H1 (cell line): Measurements from ENCODE around the gene LTA. TPM values are rescaled to one million over a fixed set of nuclear protein-coding genes. Genes with fewer than 3 reads are reported as not detected.
A peak's percentile ranks its signal among the peaks of the same experiment; 100 is the strongest.

ENCODE experiments used
- CTCF ChIA-PET: fragments of 300-600 bp; sonication (Branson Sonifier 250); formaldehyde crosslinking; loops from one replicate; lab custom pipeline; 2021; ENCODE audit not compliant: partially characterized antibody; lab: Charles Lee
- POLR2A ChIA-PET: fragments of 300-600 bp; sonication (Branson Sonifier 250); formaldehyde crosslinking; loops from one replicate; lab custom pipeline; 2021; ENCODE audit warnings: inconsistent platforms; ENCODE audit not compliant: partially characterized antibody; lab: Charles Lee
- DNase-seq, 2 experiments: peaks; one replicate each; pipeline versions ENCODE4 v3.0.0 to v3.0.0-alpha.2; 2010 to 2022; ENCODE audit warnings: low spot score in 2 of 2, low read depth in 1 of 2, mixed read lengths in 1 of 2
- FAIRE-seq: peaks from 2 replicates; lab custom pipeline; 2011; peaks lifted over from hg19 to GRCh38; lab: Jason Lieb, UNC
- H2AFZ ChIP-seq: 2 replicates; pipeline ENCODE4 v1.8.1; 2012; ENCODE audit warnings: low read length, inconsistent platforms
- H2AK5ac ChIP-seq: 2 replicates; pipeline ENCODE4 v1.6.1; 2013; ENCODE audit warnings: low read depth, low read length
- H2BK120ac ChIP-seq: replicated peaks from 2 replicates; pipeline ENCODE3; 2013; ENCODE audit warnings: low read depth, low read length, inconsistent platforms
- H2BK12ac ChIP-seq: 2 replicates; pipeline ENCODE4 v1.6.1; 2013; ENCODE audit warnings: low read depth, low read length
- H2BK15ac ChIP-seq: 2 replicates; pipeline ENCODE4 v1.6.1; 2013; ENCODE audit warnings: low read length
- H2BK20ac ChIP-seq: 2 replicates; pipeline ENCODE4 v1.6.1; 2013; ENCODE audit warnings: low read length
- H2BK5ac ChIP-seq: 2 replicates; pipeline ENCODE4 v1.6.1; 2013; ENCODE audit warnings: low read depth, low read length
- H3K14ac ChIP-seq: 2 replicates; pipeline ENCODE4 v1.6.1; 2013; ENCODE audit warnings: inconsistent platforms; ENCODE audit not compliant: insufficient read length
- H3K18ac ChIP-seq: 2 replicates; pipeline ENCODE4 v1.6.1; 2013; ENCODE audit warnings: low read length; ENCODE audit errors: extremely low read depth
- H3K23ac ChIP-seq: 2 replicates; pipeline ENCODE4 v1.6.1; 2013; ENCODE audit warnings: inconsistent platforms; ENCODE audit not compliant: insufficient read length
- H3K23me2 ChIP-seq: 2 replicates; pipeline ENCODE4 v1.6.1; 2013; ENCODE audit warnings: low read depth, low read length
- H3K27ac ChIP-seq: 2 replicates; pipeline ENCODE4 v1.6.1; 2011; ENCODE audit warnings: low read depth, low read length, inconsistent platforms
- H3K27me3 ChIP-seq, 4 experiments: replicated peaks in 1 of 4; 1 replicate in 1 of 4; 2 replicates in 3 of 4; pipeline versions ENCODE4 v1.6.1 to v1.8.1; 2011 to 2013; ENCODE audit warnings: low read length in 3 of 4, mild to moderate bottlenecking in 3 of 4, inconsistent platforms in 2 of 4, mixed read lengths in 2 of 4, moderate library complexity in 1 of 4; ENCODE audit not compliant: control insufficient read depth in 3 of 4, insufficient read depth in 3 of 4; ENCODE audit errors: extremely low read depth in 1 of 4
- H3K36me3 ChIP-seq, 4 experiments: 2 replicates each; pipeline versions ENCODE4 v1.6.1 to v1.8.1; 2011 to 2013; ENCODE audit warnings: mild to moderate bottlenecking in 4 of 4, low read length in 3 of 4, moderate library complexity in 2 of 4, control low read depth in 1 of 4, inconsistent platforms in 1 of 4; ENCODE audit not compliant: insufficient read depth in 4 of 4, control insufficient read depth in 2 of 4
- H3K4ac ChIP-seq: replicated peaks from 2 replicates; pipeline ENCODE3; 2013; ENCODE audit warnings: low read length, low read depth, mixed read lengths, inconsistent platforms; ENCODE audit not compliant: insufficient read length
- H3K4me1 ChIP-seq, 4 experiments: replicated peaks in 1 of 4; 1 replicate in 1 of 4; 2 replicates in 3 of 4; pipeline versions ENCODE4 v1.6.1 to v1.8.1; 2011 to 2013; ENCODE audit warnings: low read length in 3 of 4, inconsistent platforms in 2 of 4, mixed read lengths in 1 of 4; ENCODE audit not compliant: insufficient read depth in 4 of 4, control insufficient read depth in 3 of 4
- H3K4me2 ChIP-seq, 2 experiments: 2 replicates each; pipeline versions ENCODE4 v1.6.1 to v1.8.1; 2011 to 2013; ENCODE audit warnings: low read depth in 2 of 2, low read length in 2 of 2, control low read depth in 1 of 2, inconsistent platforms in 1 of 2, mild to moderate bottlenecking in 1 of 2; ENCODE audit not compliant: insufficient read depth in 1 of 2
- H3K4me3 ChIP-seq, 4 experiments: fragments of 200-600, 300-600 bp in 1 of 4; sonication (generic), shearing (Covaris generic), sonication (Bioruptor Twin) in 1 of 4; 2 replicates each; pipeline versions ENCODE4 v1.5.1 to v1.8.1; 2011 to 2016; ENCODE audit warnings: low read length in 4 of 4, low read depth in 3 of 4, control low read depth in 2 of 4, inconsistent platforms in 2 of 4, mild to moderate bottlenecking in 2 of 4, mixed read lengths in 1 of 4, moderate library complexity in 1 of 4; ENCODE audit not compliant: insufficient read depth in 2 of 4; ENCODE audit errors: extremely low read depth in 1 of 4
- H3K56ac ChIP-seq: replicated peaks from 2 replicates; pipeline ENCODE3; 2013; ENCODE audit warnings: low read depth, mild to moderate bottlenecking, mixed read lengths, low read length, inconsistent platforms; ENCODE audit not compliant: insufficient read length
- H3K79me1 ChIP-seq: 2 replicates; pipeline ENCODE4 v1.6.1; 2013; ENCODE audit warnings: low read depth, low read length, control low read depth
- H3K79me2 ChIP-seq, 2 experiments: 2 replicates each; pipeline versions ENCODE4 v1.6.1 to v1.8.1; 2012 to 2013; ENCODE audit warnings: low read length in 2 of 2, mild to moderate bottlenecking in 2 of 2, inconsistent platforms in 1 of 2; ENCODE audit not compliant: insufficient read depth in 2 of 2, control insufficient read depth in 1 of 2
- H3K9ac ChIP-seq, 4 experiments: replicated peaks in 1 of 4; 1 replicate in 1 of 4; 2 replicates in 3 of 4; pipeline versions ENCODE4 v1.6.1 to v1.8.1; 2011 to 2013; ENCODE audit warnings: low read depth in 3 of 4, low read length in 3 of 4, control low read depth in 2 of 4, mild to moderate bottlenecking in 2 of 4, moderate library complexity in 2 of 4, inconsistent platforms in 1 of 4; ENCODE audit errors: extremely low read depth in 1 of 4
- H3K9me3 ChIP-seq, 2 experiments: 2 replicates each; pipeline versions ENCODE4 v1.6.1 to v1.8.1; 2012 to 2013; ENCODE audit warnings: mild to moderate bottlenecking in 2 of 2, moderate library complexity in 2 of 2, control low read depth in 1 of 2, inconsistent platforms in 1 of 2, low read depth in 1 of 2, low read length in 1 of 2, mixed read lengths in 1 of 2; ENCODE audit not compliant: insufficient read depth in 2 of 2
- H4K20me1 ChIP-seq, 2 experiments: replicated peaks in 1 of 2; 2 replicates each; pipeline versions ENCODE3 to v1.8.1; 2011 to 2013; ENCODE audit warnings: inconsistent platforms in 2 of 2, low read length in 2 of 2, mild to moderate bottlenecking in 1 of 2; ENCODE audit not compliant: insufficient read depth in 2 of 2, control insufficient read depth in 1 of 2
- H4K5ac ChIP-seq: 2 replicates; pipeline ENCODE4 v1.6.1; 2013; ENCODE audit warnings: low read length, low read depth, mixed read lengths, inconsistent platforms; ENCODE audit not compliant: insufficient read length
- H4K8ac ChIP-seq: 2 replicates; pipeline ENCODE4 v1.8.0; 2013; ENCODE audit warnings: mild to moderate bottlenecking, moderate library complexity, low read length, inconsistent platforms; ENCODE audit not compliant: insufficient read depth; ENCODE audit errors: extremely low read depth
- H4K91ac ChIP-seq: replicated peaks from 2 replicates; pipeline ENCODE3; 2013; ENCODE audit warnings: low read length, mixed read lengths, inconsistent platforms; ENCODE audit not compliant: insufficient read length
- CTCF ChIP-seq, 3 experiments: IDR thresholded peaks; 1 replicate in 2 of 3; 2 replicates in 1 of 3; pipeline versions ENCODE4 v1.5.1 to v1.6.1; 2011; ENCODE audit warnings: low read length in 3 of 3, mild to moderate bottlenecking in 3 of 3, inconsistent platforms in 2 of 3, low read depth in 1 of 3, moderate library complexity in 1 of 3; ENCODE audit not compliant: insufficient read depth in 1 of 3; ENCODE audit errors: control extremely low read depth in 1 of 3
- EP300 ChIP-seq, 2 experiments: IDR thresholded peaks; 1 replicate in 1 of 2; 2 replicates in 1 of 2; pipeline ENCODE4 v1.6.1; 2011 to 2012; ENCODE audit warnings: low read depth in 2 of 2, low read length in 2 of 2, mild to moderate bottlenecking in 2 of 2, borderline replicate concordance in 1 of 2, inconsistent platforms in 1 of 2, moderate library complexity in 1 of 2
- POLR2A ChIP-seq, 2 experiments: IDR thresholded peaks; 1 replicate in 1 of 2; 2 replicates in 1 of 2; pipeline ENCODE4 v1.6.1; 2011; ENCODE audit warnings: low read depth in 2 of 2, low read length in 2 of 2, mild to moderate bottlenecking in 2 of 2; ENCODE audit errors: control extremely low read depth in 1 of 2
- POU5F1 ChIP-seq: IDR thresholded peaks from 2 replicates; pipeline ENCODE4 v1.6.1; 2011; ENCODE audit warnings: low read depth, mild to moderate bottlenecking, low read length, moderate library complexity
- SIN3A ChIP-seq, 2 experiments: IDR thresholded peaks in 1 of 2; conservative IDR thresholded peaks in 1 of 2; 2 replicates each; pipeline ENCODE4 v1.6.1; 2011 to 2012; ENCODE audit warnings: low read length in 2 of 2, improper control_type of control experiment in 1 of 2, low read depth in 1 of 2, mild to moderate bottlenecking in 1 of 2
- TAF7 ChIP-seq: optimal IDR thresholded peaks from 2 replicates; pipeline ENCODE3; 2011; ENCODE audit warnings: low read depth, mild to moderate bottlenecking, inconsistent platforms, low read length, moderate library complexity, borderline replicate concordance
- WGBS, 2 experiments: shearing (Covaris generic) in 1 of 2; methylation state at CpG; one replicate each; pipeline versions ENCODE4 v1.1.6 to v1.1.7; 2013 to 2015; ENCODE audit warnings: low lambda C conversion rate in 2 of 2, mixed read lengths in 2 of 2, inconsistent platforms in 1 of 2, low coverage in 1 of 2, missing lambda C conversion rate in 1 of 2; ENCODE audit not compliant: insufficient replicate concordance in 2 of 2, insufficient coverage in 1 of 2, insufficient read length in 1 of 2; ENCODE audit errors: extremely low coverage in 1 of 2, missing lambda C conversion rate in 1 of 2; 5-methylcytosine and 5-hydroxymethylcytosine counted together
- polyA plus RNA-seq, 7 experiments: library from polyadenylated mRNA; depleted of rRNA in 3 of 7; stranded (reverse) in 5 of 7; unstranded in 2 of 7; fragments of >200 nt in 5 of 7; fragments of 200-250 nt in 2 of 7; gene quantifications; 1 replicate in 5 of 7; 2 replicates in 1 of 7; 4 replicates in 1 of 7; pipeline versions ENCODE4 v1.2.1 to v1.2.3, GENCODE V29; 2011 to 2013; ENCODE audit warnings: missing spikeins in 2 of 7, mixed read lengths in 2 of 7
- total RNA-seq: library from RNA; stranded (reverse); fragmentation: NEBNext Ultra II Directional; extraction: Animal tissue kit (Norgen Biotek cat#: 25700); gene quantifications from 2 replicates; pipeline ENCODE4 v1.2.1, GENCODE V29; 2021

The LTA gene
- total and polyA plus RNA-seq, 2 of the 8 experiments (the other 6 are each of a cell fraction or from before 2014, with no cell fraction given) = not detected

GRCh38 chr6:31610968-31611367 lies 38.9 kb downstream of the LTA start:
- peak overlapping the region; percentile 54 for H2BK120ac ChIP-seq
- CTCF ChIA-PET = interaction anchor here (6.2 to 21.1 kb wide), 2 partner anchors 13 to 61 kb away, joined by 63 to 613 read pairs; partner anchors contain the start of genes ATP6V1G2, DDX39B and NFKBIL1
- H2BK20ac ChIP-seq = 0 out of 2 replicates have a peak overlapping the region, but pooled peaks have one; percentile 80

More at GRCh38 chr6:31610968-31611367, 38.9 kb downstream of the LTA start:
- Histone ChIP-seq H3K4me1 (peaks cover 2 to 10% (median 4%) of the 10 kb centered on the region in 4 experiments; a peak in 6 of 7 replicates), H3K23ac (no peak overlapping the region), H3K14ac (no peak overlapping the region), H3K9me3 (no peaks in the 10 kb centered on the region), H2BK12ac (no peak overlapping the region; the same call in 1 of the 2 replicates), H3K27me3 (no peaks in the 10 kb centered on the region), H2AFZ (no peak overlapping the region), H3K9ac (no peak overlapping the region), H2BK5ac (no peak overlapping the region), H4K8ac (no peak overlapping the region), H3K36me3 (no peaks in the 10 kb centered on the region), H2BK15ac (no peak overlapping the region), H3K56ac (no peak overlapping the region), H3K27ac (no peak overlapping the region), H2AK5ac (0 out of 2 replicates have a peak overlapping the region, but pooled peaks have one; percentile 39), H4K20me1 (no peaks in the 10 kb centered on the region), H3K79me2 (no peaks in the 10 kb centered on the region), H4K91ac (no peak overlapping the region), H3K4me2 (no peak overlapping the region), H3K79me1 (no peaks in the 10 kb centered on the region), H3K4ac (no peak overlapping the region), H3K4me3 (no peak overlapping the region), H3K23me2 (no peaks in the 10 kb centered on the region), H3K18ac (no peak overlapping the region), H4K5ac (no peak overlapping the region)
- POLR2A ChIA-PET = interaction anchor here (0.7 to 2.7 kb wide), 7 partner anchors 8 to 73 kb away, joined by 3 to 8 read pairs (median 3); no protein-coding TSS in a partner anchor
- FAIRE-seq = no peak
- TF ChIP-seq EP300 (IDR thresholded peaks at IDR 0.05; ENCODE audit: borderline replicate concordance in 1 of 2, low read depth in 2 of 2, low read length in 2 of 2) (no peak), POLR2A (IDR thresholded peaks at IDR 0.05; ENCODE audit: control extremely low read depth in 1 of 2, low read depth in 2 of 2, low read length in 2 of 2) (no peak), POU5F1 (no peak), SIN3A (conservative IDR thresholded peaks at IDR 0.05 in 1 of 2, IDR thresholded peaks at IDR 0.05 in 1 of 2; ENCODE audit: low read depth in 1 of 2, low read length in 2 of 2) (no peak), CTCF (IDR thresholded peaks at IDR 0.05; ENCODE audit: control extremely low read depth in 1 of 3, insufficient read depth in 1 of 3, low read depth in 1 of 3, low read length in 3 of 3) (no peak), TAF7 (no peak)
- WGBS, 2 experiments = 93% methylated on average over 4 of the region's 4 CpGs; no CpG with 5 or more reads in 1 of the 2 experiments
- DNase-seq = no peak
